Muscle layer of colon (tissue), 2 donors: ENCODE data around the gene NANP.
"Not testable (repeated sequence)": the region's sequence is repeated elsewhere in the genome, so short reads cannot be mapped to it uniquely, and the experiment has no call there.

Experiments used
- H3K27ac ChIP-seq: one replicate; pipeline ENCODE4 v1.7.0; 2013; ENCODE audit warnings: low read depth, mild to moderate bottlenecking, low read length, moderate library complexity
- H3K27me3 ChIP-seq, 2 donors: one replicate each; pipeline ENCODE4 v1.7.0; 2013; ENCODE audit warnings: low read length in 2 of 2, mild to moderate bottlenecking in 2 of 2; ENCODE audit not compliant: insufficient read depth in 2 of 2, control insufficient read depth in 1 of 2
- H3K36me3 ChIP-seq: one replicate; pipeline ENCODE4 v1.7.0; 2013; ENCODE audit warnings: mild to moderate bottlenecking, low read length; ENCODE audit not compliant: insufficient read depth
- H3K4me1 ChIP-seq: one replicate; pipeline ENCODE4 v1.7.0; 2013; ENCODE audit warnings: mild to moderate bottlenecking, low read length; ENCODE audit not compliant: insufficient read depth
- H3K4me3 ChIP-seq, 2 donors: one replicate each; pipeline ENCODE4 v1.7.0; 2013; ENCODE audit warnings: low read length in 2 of 2, low read depth in 1 of 2, mild to moderate bottlenecking in 1 of 2, moderate library complexity in 1 of 2
- H3K9ac ChIP-seq: one replicate; pipeline ENCODE4 v1.7.0; 2013; ENCODE audit warnings: low read length
- H3K9me3 ChIP-seq: one replicate; pipeline ENCODE4 v1.7.0; 2013; ENCODE audit warnings: mild to moderate bottlenecking, low read length
- donor health status: abdominal sarcoma.
- donor health status: Adenocarcinoma of cecum.

Gene NANP

GRCh38 chr20:25623736-25624499 is at the start of gene NANP:
NANP (minus strand) TSS chr20:25624014; CDS start chr20:25623948, 66 bp downstream.
- no peaks in the 10 kb centered on the region for H3K36me3 ChIP-seq
- H3K27ac ChIP-seq: peak within 1 kb of the TSS; percentile 99
- peak within 1 kb of the TSS; percentile 92 to 94 for H3K4me3 ChIP-seq
- H3K27me3 ChIP-seq: no peaks in the 10 kb centered on the region
- H3K4me1 ChIP-seq: peaks cover 14% of the 10 kb centered on the region
- no peaks in the 10 kb centered on the region for H3K9me3 ChIP-seq
- H3K9ac ChIP-seq: peak within 1 kb of the TSS; percentile 17

- Histone ChIP-seq H3K27ac (no peak overlapping the region), H3K9ac (no peak overlapping the region), H3K4me1 (peaks cover 18% of the 10 kb centered on the region), H3K36me3 (peaks cover 42% of the 10 kb centered on the region), H3K4me3 (no peak overlapping the region), H3K9me3 (no peaks in the 10 kb centered on the region), H3K27me3 (no peaks in the 10 kb centered on the region)
Observed at GRCh38 chr20:25672659-25673235, 48.9 kb upstream of the NANP start.

GRCh38 chr20:25669826-25670422 is 46.1 kb upstream of the NANP start:
- peaks cover 18% of the 10 kb centered on the region for H3K4me1 ChIP-seq
- H3K9ac ChIP-seq: no peak overlapping the region
- H3K27ac ChIP-seq: no peak overlapping the region
- no peaks in the 10 kb centered on the region for H3K27me3 ChIP-seq
- no peaks in the 10 kb centered on the region for H3K9me3 ChIP-seq
- H3K4me3 ChIP-seq: no peak overlapping the region
- H3K36me3 ChIP-seq: peaks cover 22% of the 10 kb centered on the region

- H3K27ac ChIP-seq: no peak overlapping the region
Observed at GRCh38 chr20:25668446-25668845, 44.6 kb upstream of the NANP start.

GRCh38 chr20:25659999-25660398 is 36.2 kb upstream of the NANP start:
- no peak overlapping the region for H3K9ac ChIP-seq
- H3K9me3 ChIP-seq: no peaks in the 10 kb centered on the region
- no peak overlapping the region for H3K4me3 ChIP-seq
- H3K4me1 ChIP-seq: no peaks in the 10 kb centered on the region
- H3K36me3 ChIP-seq: no peaks in the 10 kb centered on the region
- no peak overlapping the region for H3K27ac ChIP-seq
- no peaks in the 10 kb centered on the region for H3K27me3 ChIP-seq

More at GRCh38 chr20:25668446-25668845, 44.6 kb upstream of the NANP start:
- Histone ChIP-seq H3K36me3 (peaks cover 8% of the 10 kb centered on the region), H3K9ac (no peak overlapping the region), H3K4me3 (no peak overlapping the region), H3K4me1 (peaks cover 18% of the 10 kb centered on the region), H3K9me3 (no peaks in the 10 kb centered on the region), H3K27me3 (no peaks in the 10 kb centered on the region)

GRCh38 chr20:25654487-25654886 is 30.7 kb upstream of the NANP start:
- Histone ChIP-seq H3K27ac (no peak overlapping the region), H3K36me3 (no peaks in the 10 kb centered on the region), H3K4me3 (no peak overlapping the region), H3K9me3 (no peaks in the 10 kb centered on the region), H3K27me3 (no peaks in the 10 kb centered on the region), H3K9ac (no peak overlapping the region), H3K4me1 (no peaks in the 10 kb centered on the region)

GRCh38 chr20:25652866-25653265 is 29.1 kb upstream of the NANP start:
- not testable (repeated sequence) for H3K9me3 ChIP-seq, H3K27ac ChIP-seq, H3K9ac ChIP-seq, H3K27me3 ChIP-seq, H3K4me3 ChIP-seq, H3K36me3 ChIP-seq, H3K4me1 ChIP-seq

- H3K27ac ChIP-seq: no peak overlapping the region
- H3K36me3 ChIP-seq: no peaks in the 10 kb centered on the region
- H3K27me3 ChIP-seq: no peaks in the 10 kb centered on the region
- H3K9me3 ChIP-seq: no peaks in the 10 kb centered on the region
- H3K4me3 ChIP-seq: no peak overlapping the region
- no peaks in the 10 kb centered on the region for H3K4me1 ChIP-seq
- no peak overlapping the region for H3K9ac ChIP-seq
Observed at GRCh38 chr20:25644814-25645213, 21.0 kb upstream of the NANP start.

GRCh38 chr20:25643716-25644115 is 19.9 kb upstream of the NANP start:
- no peak overlapping the region for H3K4me3 ChIP-seq
- H3K36me3 ChIP-seq: no peaks in the 10 kb centered on the region
- no peaks in the 10 kb centered on the region for H3K4me1 ChIP-seq
- H3K9me3 ChIP-seq: no peaks in the 10 kb centered on the region
- H3K9ac ChIP-seq: no peak overlapping the region
- no peak overlapping the region for H3K27ac ChIP-seq
- no peaks in the 10 kb centered on the region for H3K27me3 ChIP-seq

GRCh38 chr20:25637247-25637646 is 13.4 kb upstream of the NANP start:
- Histone ChIP-seq H3K4me3 (no peak overlapping the region), H3K27ac (no peak overlapping the region), H3K36me3 (peaks cover 20% of the 10 kb centered on the region), H3K4me1 (no peaks in the 10 kb centered on the region), H3K9ac (no peak overlapping the region), H3K27me3 (no peaks in the 10 kb centered on the region), H3K9me3 (no peaks in the 10 kb centered on the region)

- H3K4me3 ChIP-seq: no peak overlapping the region
- H3K36me3 ChIP-seq: peaks cover 20% of the 10 kb centered on the region
- no peaks in the 10 kb centered on the region for H3K4me1 ChIP-seq
- no peak overlapping the region for H3K27ac ChIP-seq
- H3K9me3 ChIP-seq: no peaks in the 10 kb centered on the region
- H3K9ac ChIP-seq: no peak overlapping the region
- H3K27me3 ChIP-seq: no peaks in the 10 kb centered on the region
Observed at GRCh38 chr20:25632940-25633790, 9.4 kb upstream of the NANP start.
